Measurements from ENCODE around the gene NCS1. TPM values are rescaled to one million over a fixed set of nuclear protein-coding genes. Genes with fewer than 3 reads are reported as not detected.
"Not testable (repeated sequence)": the region's sequence is repeated elsewhere in the genome, so short reads cannot be mapped to it uniquely, and the experiment has no call there.

NCS1 gene
- total RNA-seq, 1 donor from 2014 or later = 14.3 TPM

DNA sequence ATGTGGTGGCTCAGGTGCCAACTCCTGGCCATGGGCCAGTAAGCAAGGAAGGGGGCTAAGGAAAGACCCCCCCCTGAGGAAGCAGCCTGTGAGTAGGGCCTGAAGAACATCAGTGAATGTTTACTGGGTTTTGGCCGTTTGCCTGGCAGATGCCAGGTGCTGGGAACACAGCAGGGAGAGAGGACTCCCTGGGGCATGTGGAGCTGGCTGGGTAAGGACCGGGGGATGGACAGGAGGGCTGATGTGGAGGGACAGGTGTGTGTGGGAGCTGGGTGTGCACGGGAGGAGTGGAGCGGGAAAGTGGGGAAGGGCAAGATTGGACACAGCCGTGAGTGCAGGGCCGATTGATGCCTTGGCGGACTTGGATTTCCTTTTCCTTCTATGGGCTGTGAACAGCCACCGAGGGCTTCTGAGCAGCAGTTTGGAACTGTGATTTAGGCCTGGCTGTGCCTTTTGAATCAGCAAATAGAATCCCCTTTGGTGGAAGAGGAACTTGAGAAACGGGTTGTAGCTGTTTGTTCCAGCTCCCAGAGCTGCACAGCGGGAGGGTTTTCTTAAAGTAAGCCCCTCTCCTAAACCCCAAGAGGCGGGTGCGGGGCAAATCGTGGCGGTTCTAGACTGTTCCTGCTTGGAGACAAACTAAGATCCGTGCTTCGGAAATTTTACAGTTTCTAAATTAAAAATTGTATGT is 96.5 kb downstream of the NCS1 start:
- intact Hi-C loops (cut with DNase I) = no loop called here

GRCh38 chr9:130271473-130271872 is 99.3 kb downstream of the NCS1 start:
- intact Hi-C loops (cut with DNase I) = no loop called here
- peak; percentile 6 for DNase-seq (ENCODE audit: low spot score)

More for the DNA sequence above, 96.5 kb downstream of the NCS1 start:
- DNase-seq (ENCODE audit: low spot score) = peak; percentile 71

DNA sequence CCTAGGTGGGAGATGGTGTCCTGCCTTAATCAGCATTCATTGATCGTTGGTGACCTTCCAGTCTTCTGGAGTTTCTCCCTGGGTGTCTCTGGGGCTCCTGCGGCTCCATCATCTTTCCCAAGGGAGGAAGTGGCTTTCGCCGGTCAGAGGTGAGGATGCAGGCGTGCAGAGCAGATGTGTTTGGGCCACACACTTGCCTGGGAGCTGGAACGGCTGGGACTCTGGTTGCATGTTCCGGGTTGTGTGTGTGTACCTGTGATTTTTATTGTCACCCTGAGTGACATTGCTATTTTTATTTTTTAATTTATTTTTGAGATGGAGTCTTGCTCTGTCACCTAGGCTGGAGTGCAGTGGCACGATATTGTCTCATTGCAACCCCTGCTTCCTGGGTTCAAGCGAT is 103.0 kb downstream of the NCS1 start:
- intact Hi-C loops (cut with DNase I) = no loop called here
- peak; percentile 27 for DNase-seq (ENCODE audit: low spot score)

DNA sequence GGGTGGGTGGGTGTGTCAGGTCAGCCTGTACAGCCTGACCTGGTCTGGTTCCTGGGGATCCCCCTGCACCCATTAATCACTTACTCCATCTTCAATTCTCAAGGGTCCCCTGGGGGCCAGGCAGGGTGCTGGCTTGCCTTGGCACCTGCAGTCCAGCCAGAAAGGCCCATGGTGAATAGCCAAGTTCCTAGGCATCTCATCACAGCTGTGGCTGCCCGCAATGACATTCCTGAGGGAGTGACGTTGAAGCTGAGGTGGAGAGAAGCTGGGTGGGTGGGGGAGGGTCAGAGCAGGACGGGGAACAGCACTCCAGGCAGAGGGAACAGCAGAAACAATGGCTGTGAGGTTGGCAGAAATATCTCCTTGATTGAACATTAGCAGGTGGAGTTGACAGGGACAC is 103.9 kb downstream of the NCS1 start:
- DNase-seq (ENCODE audit: low spot score) = peak; percentile 22
- intact Hi-C loops (cut with DNase I) = no loop called here

DNA sequence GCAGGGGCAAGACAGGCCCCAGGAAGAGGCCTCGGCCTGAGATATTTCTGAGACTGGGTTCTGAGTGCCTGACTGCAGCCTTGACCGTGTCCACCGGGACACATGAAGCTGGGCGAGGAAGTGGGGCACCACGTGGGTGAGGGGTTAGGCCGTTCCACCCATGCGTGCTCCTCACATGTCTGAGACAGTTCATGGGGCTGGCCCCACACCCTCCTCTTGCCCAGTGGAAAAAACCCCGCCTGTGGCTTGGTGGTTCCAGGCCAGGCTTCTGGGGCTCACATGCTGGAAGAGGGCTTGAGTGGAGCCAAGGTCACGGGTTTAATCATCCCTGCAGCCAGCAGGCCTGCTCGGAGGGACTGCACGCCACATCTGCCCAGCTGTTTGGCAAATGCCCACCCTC is 104.8 kb downstream of the NCS1 start:
- intact Hi-C loops (cut with DNase I) = no loop called here

DNA sequence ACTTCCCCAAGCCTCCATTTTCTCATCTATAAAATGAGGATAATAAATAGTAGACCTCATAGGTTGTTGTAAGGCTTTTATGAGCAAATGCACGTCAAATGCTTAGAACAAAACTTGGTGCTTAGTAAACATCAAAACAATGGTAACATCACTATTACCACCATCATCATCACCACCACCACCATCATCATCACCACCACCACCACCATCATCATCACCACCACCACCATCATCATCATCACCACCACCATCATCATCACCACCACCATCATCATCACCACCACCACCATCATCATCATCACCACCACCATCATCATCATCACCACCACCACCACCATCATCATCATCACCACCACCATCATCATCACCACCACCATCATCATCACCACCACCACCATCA is 105.3 kb downstream of the NCS1 start:
- intact Hi-C loops (cut with DNase I) = not testable (repeated sequence)

More for the DNA sequence above, 104.8 kb downstream of the NCS1 start:
- DNase-seq (ENCODE audit: low spot score) = peak; percentile 70

DNA sequence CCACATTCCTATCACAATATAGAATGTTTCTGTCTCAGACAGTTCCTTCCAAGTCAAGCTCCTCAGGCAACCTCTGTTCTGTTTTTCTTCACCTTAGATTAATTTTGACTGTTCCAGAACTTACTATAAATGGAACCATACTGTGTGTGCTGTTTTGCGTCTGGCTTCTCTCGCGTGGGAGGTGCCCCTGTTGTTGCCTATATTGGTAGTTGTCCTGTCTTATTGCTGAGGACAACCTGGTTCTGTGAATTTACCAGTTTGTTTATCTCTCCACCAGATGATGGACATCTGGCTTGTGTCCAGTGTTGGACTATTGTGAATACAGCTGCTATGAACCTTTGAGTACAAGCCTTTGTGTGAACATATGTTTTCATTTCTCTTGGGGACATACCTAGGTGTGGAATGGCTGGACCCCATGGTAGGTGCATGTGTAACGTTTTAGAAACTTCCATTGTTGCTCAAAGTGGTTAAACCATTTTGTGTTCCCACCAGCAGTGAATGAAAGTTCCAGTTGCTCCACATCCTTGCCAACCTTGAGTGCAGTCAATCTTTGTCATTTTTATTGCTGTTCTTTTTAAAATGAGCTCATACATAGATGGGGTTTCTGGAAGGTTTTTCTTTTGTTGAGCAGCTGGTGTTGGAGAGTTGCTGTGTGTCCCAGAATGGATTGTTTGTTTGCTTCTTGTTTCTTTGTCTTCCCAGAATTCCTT is 111.5 kb downstream of the NCS1 start:
- intact Hi-C loops (cut with DNase I) = no loop called here
- DNase-seq (ENCODE audit: low spot score) = no peak

More for the DNA sequence above, 105.3 kb downstream of the NCS1 start:
- not testable (repeated sequence) for DNase-seq (ENCODE audit: low spot score)

DNA sequence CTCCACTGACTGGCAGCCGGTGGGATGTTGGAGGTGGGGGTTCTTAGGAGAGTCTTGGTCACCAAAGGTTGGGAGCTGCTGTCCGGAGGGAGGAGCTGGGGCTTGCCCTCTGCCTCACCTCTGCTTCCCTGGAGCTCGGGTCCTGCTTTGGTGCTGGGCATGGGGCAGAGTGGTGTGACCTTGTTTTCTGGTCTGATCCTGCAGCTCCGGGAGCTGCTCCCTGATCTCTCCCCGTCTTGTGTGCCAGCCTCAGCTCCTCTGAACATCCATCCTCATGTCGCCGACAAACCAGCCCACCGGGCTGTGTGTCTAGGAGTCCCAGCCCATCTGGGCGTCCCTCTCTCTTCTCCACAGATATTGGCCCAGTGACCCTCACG is 112.0 kb downstream of the NCS1 start:
- intact Hi-C loops (cut with DNase I) = no loop called here
- peak; percentile 58 for DNase-seq (ENCODE audit: low spot score)

- intact Hi-C loops (cut with DNase I) = no loop called here
- DNase-seq (ENCODE audit: low spot score) = peak; percentile 46
These were observed 112.5 kb downstream of the NCS1 start for GRCh38 chr9:130284690-130285089.

DNA sequence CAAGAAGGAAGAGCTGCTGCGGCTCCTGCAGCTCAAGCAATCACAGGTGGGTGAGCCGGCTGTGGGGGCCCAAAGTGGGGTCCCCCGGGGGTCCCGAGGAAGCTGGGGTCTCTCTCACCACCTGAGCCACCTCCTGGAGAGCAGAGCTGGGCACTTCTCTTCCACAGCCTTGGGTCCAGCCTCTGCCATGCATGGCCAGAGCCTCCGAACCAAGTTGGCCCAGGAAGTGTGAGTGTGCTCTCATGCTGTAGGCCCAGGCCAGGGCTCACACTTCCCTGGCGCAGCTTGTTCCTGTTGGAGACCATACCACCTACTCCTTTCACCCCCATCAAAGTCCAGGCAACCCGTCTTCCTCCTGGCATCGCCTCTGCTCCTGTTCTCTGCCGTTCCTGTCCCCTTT is 113.1 kb downstream of the NCS1 start:
- intact Hi-C loops (cut with DNase I) = no loop called here
- no peak for DNase-seq (ENCODE audit: low spot score)

DNA sequence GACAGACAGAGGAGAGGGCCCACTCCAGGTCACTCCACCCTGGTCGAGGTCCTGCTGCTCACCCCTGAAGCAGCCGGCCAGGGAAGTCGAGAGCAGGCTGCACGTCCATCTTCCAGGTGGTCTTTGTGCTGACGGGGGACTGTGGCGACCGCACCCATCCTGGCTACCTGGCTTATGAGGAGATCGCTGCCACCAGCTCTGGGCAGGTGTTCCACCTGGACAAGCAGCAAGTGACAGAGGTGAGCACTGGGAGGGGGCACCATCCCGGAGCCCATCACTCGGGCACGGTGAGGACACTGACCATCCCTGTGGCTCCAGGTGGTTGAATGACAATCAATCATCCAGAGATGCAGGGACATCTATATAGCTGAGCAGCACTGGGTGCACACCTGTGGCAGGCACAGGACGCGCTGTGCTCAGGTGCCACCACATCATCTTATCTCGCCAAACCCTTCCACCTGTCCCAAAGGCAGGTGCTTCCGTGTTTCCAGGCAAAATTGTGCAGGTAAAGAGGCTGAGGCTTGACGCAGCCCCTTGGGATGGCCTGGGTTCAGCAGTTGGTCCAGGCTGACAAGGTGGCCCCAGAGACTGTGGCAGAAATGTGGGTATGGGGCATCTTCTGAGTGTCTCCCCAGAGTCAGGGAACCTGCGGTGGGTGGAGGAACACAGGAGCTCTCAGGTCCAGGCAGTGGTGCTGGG is 114.0 kb downstream of the NCS1 start:
- intact Hi-C loops (cut with DNase I) = no loop called here
- DNase-seq (ENCODE audit: low spot score) = no peak

Other genes with a start within 250 kb of the NCS1 start
- gene FNBP1, start 129.2 kb upstream of the NCS1 start, total RNA-seq = 22.6 TPM
- 23.7 TPM for gene GPR107, start 118.5 kb upstream of the NCS1 start, total RNA-seq
- gene HMCN2, start 93.4 kb downstream of the NCS1 start, total RNA-seq = 5.3 TPM

Measured in cardiac septum (tissue), 1 donor.